GM18526 (cell line): ENCODE data around the gene IGF1R.

Source experiments
- POLR2A ChIP-seq: IDR thresholded peaks from 3 replicates; pipeline ENCODE4 v1.6.1; 2011; ENCODE audit not compliant: insufficient read length; ENCODE audit errors: extremely low read depth

The IGF1R gene

DNA sequence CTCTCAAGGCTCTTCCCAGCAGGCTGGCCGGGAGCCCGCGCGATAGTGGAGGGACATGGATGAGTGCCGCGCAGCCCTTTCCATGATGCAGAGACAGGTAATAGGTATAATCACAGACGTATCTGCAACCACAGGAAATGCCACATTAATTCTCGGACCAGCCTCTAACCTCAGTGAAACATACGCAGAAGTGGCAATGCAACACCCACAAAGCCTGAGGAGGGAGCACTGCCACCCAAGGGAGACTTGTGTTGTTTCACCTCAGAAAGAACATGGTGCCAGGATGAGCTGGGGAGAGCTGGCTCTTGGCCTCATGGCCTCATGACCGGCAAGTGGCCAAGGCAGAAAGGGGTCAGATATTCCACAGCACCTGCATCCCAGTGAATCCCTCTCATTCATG lies 320.2 kb downstream of the IGF1R start:
- no peak for TF ChIP-seq POLR2A

GRCh38 chr15:98969126-98969735 lies 320.9 kb downstream of the IGF1R start:
- no peak for TF ChIP-seq POLR2A

GRCh38 chr15:98970799-98971198 lies 322.5 kb downstream of the IGF1R start:
- no peak for TF ChIP-seq POLR2A

DNA sequence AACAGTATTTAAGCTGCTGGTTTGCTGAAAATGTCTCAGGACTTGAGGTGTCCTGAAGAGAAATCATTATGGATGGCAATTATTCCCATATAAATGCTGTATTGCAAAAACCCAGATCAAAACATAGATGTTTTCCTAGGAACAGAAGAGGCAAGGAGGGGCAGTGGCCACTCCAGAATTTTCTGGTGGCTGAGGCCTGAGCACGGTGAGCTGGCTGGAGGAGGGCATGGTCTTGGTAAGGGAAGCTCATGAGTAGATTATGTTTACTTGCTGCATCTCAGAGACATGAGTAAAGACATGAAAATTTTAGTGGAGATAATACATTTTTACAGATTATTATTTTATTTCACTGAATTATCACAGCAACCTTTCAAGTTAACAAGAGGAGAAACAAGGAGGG lies 328.2 kb downstream of the IGF1R start:
- no peak for TF ChIP-seq POLR2A

DNA sequence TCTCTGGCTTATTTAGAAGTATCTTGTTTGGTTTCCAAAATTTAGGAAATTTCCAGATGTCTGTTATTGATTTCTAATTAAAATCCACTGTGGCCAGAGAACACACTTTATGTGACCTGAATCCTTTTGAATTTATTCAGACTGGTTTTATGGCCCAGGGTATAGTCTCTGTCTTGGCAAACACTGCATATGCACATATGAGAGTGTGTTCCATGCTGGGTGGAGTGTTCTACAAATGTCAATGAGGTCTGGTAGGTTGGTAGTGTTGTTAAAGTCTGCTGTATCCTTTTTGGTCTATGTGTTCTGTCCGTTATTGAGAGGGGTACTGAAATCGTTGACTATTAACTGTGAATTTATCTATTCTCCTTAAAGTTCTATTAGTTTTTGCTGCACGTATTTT lies 329.1 kb downstream of the IGF1R start:
- TF ChIP-seq POLR2A = no peak

GRCh38 chr15:98978153-98978552 lies 329.8 kb downstream of the IGF1R start:
- no peak for TF ChIP-seq POLR2A

GRCh38 chr15:98980899-98981228 lies 332.5 kb downstream of the IGF1R start:
- TF ChIP-seq POLR2A = no peak

DNA sequence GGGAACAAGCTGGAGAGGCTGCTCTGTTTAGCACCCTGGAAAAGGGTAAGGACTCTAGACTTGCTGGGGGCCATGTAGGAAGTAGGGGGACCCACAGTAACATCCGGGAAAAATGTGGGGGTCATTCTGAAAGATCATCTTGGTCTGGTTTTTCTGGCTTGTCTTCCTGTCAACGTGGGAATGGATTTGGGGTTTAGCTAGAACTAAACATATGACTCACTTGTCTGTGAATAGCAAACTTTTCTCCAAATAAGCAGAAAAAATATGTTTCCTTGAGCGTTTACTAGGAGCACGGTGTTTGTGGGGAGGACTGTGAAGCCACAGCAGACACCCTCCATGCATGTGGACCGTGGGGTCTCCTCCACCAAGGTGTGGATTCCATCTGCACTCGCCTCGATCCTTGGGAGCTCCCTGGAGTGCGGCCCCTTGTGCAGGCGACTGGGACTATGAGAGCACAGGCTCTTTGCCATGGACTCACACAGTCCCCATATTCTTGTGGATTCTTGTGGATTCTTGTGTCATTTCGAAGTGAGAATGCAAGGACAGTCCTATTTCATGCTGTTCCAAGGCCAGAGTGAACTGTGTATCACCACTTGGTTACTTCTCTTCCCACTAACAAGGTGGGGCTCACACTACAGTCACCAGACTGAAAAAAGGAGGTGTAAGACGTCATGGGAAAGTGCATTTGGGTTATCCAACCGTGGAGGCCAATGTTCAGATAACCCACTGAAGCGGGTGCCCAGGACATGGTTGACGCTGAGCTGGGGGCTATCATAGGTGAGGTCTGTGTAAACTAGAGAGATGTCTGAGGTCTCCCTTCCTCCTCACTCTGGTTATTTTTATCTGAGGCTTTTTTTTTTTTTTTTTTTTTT lies 333.7 kb downstream of the IGF1R start:
- no peak for TF ChIP-seq POLR2A

GRCh38 chr15:98983334-98983733 lies 335.0 kb downstream of the IGF1R start:
- no peak for TF ChIP-seq POLR2A

GRCh38 chr15:98986281-98986680 lies 337.9 kb downstream of the IGF1R start:
- TF ChIP-seq POLR2A = no peak

- no peak for TF ChIP-seq POLR2A
Measured at GRCh38 chr15:98994892-98995291, 346.6 kb downstream of the IGF1R start.

- TF ChIP-seq POLR2A = no peak
Measured at GRCh38 chr15:98996169-98996568, 347.8 kb downstream of the IGF1R start.

DNA sequence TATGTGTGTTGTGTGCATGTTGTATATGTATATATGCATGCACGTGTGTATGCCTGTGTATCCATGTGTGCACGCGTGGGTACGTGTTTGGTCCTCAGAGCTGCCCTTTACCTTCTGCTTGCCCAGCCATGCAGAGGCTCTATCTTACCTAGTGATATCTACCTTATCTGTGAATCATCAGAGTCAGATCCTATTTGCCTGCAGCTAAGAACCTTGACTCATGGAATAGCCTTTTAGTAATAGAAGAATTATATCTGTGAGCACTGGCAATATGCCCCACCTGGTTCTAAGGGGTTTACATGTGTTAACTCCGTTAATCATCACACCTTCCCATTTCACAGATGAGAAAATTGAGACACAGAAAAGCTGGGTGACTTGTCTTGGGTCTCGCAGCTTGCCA lies 348.3 kb downstream of the IGF1R start:
- TF ChIP-seq POLR2A = no peak

- TF ChIP-seq POLR2A = no peak
Measured at GRCh38 chr15:98997312-98997711, 349.0 kb downstream of the IGF1R start.

- TF ChIP-seq POLR2A = no peak
Measured at GRCh38 chr15:98997755-98998154, 349.4 kb downstream of the IGF1R start.

DNA sequence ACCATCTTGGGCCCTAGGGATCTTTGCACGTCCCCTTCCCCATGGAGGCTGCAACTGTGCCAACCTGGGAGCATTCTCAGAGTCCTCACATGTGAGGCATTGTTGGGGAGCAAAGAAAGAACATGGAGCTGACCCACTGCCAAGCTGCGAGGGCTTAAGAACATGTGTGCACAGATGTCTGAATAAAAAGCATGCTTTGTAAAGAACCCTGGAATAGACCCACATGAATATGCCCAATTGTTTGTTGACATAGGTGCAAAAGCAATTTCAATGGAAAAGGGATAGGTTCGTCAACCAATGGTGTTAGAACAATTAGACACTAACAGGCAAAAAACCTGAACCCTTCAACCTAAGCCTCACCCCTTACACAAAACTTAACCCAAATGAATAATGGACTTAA lies 349.9 kb downstream of the IGF1R start:
- TF ChIP-seq POLR2A = no peak

GRCh38 chr15:98999233-98999632 lies 350.9 kb downstream of the IGF1R start:
- no peak for TF ChIP-seq POLR2A
